GM21360 (cell line): ENCODE data around the gene TTC29.
"Not testable (repeated sequence)": the region's sequence is repeated elsewhere in the genome, so short reads cannot be mapped to it uniquely, and the experiment has no call there.

ENCODE experiments used
- ATAC-seq: cut with Tn5 transposase; IDR thresholded peaks from one replicate; pipeline ENCODE4 v1.9.1; 2021; ENCODE audit warnings: mild to moderate bottlenecking, moderate library complexity; ENCODE audit not compliant: unreplicated experiment

TTC29 gene

DNA sequence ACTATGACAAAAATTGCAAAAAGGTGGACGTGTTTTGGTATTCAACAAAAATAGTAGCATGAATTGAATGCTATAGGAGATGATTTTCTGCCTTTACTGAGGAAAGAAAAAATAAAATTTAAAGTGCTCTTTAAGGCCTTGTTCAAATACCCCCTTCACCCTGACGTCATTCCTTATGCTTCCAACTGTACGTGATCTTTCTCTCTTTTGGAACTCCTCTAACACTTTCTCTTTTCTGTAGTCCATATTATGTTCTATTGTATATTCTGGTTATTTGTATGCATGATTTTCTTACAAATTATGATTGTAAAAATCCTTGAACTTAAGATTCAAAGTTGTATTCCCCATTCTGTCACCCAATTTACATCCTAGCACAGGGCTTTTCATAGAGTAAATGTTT lies 206.5 kb downstream of the TTC29 start:
- ATAC-seq, result no peak

DNA sequence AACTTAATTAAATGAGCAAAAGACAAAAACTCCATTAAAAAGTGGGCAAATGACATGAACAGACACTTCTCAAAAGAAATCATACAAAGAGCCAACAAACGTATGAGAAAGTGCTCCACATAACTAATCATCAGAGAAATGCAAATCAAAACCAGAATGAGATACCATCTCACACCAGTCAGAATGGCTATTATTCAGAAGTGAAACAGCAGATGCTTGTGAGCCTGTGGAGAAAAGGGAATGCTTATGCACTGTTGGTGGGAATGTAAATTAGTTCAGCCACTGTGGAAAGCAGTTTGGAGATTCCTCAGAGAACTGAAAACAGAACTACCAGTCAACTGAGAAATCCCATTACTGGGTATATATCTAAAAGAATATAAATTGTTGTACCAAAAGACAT lies 222.1 kb downstream of the TTC29 start:
- not testable (repeated sequence) for ATAC-seq

DNA sequence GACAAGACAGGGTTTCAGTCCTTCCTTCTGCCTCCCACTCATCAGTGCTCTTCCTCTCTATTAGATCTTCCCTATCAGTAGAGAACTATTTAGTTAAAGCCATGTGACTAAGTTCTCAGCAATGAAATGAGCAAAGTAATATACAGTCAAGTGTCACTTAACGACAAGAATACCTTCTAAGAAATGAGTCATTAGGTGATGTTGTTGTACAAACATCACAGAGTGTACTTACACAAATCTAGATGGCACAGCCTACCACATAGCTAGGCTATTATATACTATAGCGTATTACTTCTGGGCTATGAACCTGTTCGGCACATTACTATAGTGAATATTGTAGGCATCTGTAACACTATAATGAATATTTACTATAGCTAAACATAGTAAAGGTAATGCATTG lies 235.7 kb downstream of the TTC29 start:
- ATAC-seq, result no peak

DNA sequence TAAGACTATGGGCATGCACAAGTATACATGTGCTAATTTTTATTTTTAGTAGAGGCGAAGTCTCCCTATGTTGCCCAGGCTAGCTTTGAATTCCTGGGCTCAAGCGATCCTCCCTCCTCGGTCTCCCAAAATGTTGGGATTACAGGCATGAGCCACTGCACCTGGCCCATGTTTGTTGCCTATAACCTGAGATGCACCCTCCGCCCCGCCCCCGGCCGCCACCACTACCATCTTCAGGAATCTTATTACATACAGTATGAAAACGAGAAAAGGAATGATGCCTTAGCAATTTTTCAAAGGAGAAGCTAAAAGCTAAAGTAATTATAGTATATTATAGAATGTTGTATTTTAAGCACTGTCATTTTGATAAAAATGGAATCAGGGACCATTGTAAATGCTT lies 245.8 kb downstream of the TTC29 start:
- no peak for ATAC-seq

DNA sequence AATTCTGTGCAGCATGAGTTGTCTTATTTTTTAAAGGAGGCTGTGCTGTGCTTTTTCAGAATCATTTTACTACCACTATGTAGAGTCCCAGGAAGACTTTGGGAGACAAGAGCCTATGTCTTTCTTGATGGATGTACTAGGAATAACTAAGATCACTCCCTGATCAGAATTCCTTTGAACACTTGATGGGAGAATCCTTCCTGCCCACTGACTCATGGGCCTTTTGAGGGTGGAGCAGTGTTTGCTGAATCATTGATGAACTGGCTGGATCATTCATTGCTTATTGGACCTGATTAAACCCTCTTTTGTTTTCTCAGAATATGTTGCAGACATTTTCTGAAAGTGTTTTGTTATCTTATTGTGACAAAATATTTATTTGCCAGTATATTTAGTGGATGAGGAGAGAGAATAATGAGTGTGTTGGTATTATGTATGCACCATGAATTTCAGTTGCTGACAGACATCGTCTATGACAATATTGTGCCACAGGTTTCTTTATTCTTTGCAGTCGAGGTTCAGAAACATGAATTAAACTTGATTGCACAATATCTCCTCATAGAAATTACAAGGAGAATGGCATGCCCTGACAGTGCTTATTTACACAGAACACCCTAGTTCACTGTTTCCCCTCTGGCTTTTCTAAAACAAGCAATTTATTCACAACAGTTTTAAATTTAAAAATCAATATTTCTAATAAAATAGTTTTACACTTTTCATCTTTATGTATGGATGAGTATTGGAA lies 270.7 kb downstream of the TTC29 start:
- ATAC-seq, result no peak

DNA sequence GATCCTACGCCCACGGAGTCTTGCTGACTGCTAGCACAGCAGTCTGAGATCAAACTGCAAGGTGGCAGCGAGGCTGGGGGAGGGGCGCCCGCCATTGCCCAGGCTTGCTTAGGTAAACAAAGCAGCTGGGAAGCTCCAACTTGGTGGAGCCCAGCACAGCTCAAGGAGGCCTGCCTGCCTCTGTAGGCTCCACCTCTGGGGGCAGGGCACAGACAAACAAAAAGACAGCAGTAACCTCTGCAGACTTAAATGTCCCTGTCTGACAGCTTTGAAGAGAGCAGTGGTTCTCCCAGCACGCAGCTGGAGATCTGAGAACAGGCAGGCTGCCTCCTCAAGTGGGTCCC lies 281.7 kb downstream of the TTC29 start:
- ATAC-seq, result not testable (repeated sequence)

DNA sequence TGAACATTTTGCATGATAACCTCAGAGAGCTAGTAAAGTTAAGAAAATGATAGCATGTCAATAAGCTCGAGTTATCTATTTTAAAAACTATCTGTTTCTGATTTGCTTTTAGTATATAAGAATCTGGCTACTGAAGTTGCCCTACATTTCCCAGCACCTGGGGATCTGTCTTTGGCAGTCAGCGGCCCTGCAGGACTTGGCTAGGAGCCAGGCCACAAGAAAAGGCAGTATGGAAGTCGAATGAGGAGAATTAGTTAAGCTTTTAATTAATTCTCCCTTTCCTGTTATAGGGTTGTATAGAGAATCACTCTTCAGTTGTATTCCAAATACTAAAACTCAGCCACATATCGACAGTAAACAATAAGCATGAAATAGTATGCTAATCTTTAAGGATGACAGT lies 284.3 kb downstream of the TTC29 start:
- no peak for ATAC-seq
